A549 (cell line): ENCODE results near the gene ASF1A.

Experiments
- BHLHE40 ChIP-seq: IDR thresholded peaks from 2 replicates; pipeline ENCODE4 v1.6.1; 2012; ENCODE audit warnings: low read depth, low read length, inconsistent platforms
- CEBPB ChIP-seq, 2 experiments: fragments of >200 bp in 1 of 2; sonication (Bioruptor Twin) in 1 of 2; formaldehyde crosslinking in 1 of 2; IDR thresholded peaks; 2 replicates each; pipeline ENCODE4 v1.6.1; 2012 to 2016
- CHD4 ChIP-seq: fragments of 200-600 bp; sonication (generic); IDR thresholded peaks from 2 replicates; pipeline ENCODE4 v1.6.1; 2016; ENCODE audit warnings: antibody characterized with exemption, mild to moderate bottlenecking, borderline replicate concordance
- EHF ChIP-seq: fragments of 250-450 bp; sonication (Bioruptor Pico); IDR thresholded peaks from 2 replicates; pipeline ENCODE4 v1.5.0; 2020; ENCODE audit warnings: mild to moderate bottlenecking
- HDAC2 ChIP-seq: fragments of 200-600 bp; sonication (generic); IDR thresholded peaks from 2 replicates; pipeline ENCODE4 v1.6.1; 2016
- MYC ChIP-seq: IDR thresholded peaks from 2 replicates; pipeline ENCODE4 v1.6.1; 2012; ENCODE audit warnings: mild to moderate bottlenecking, inconsistent platforms, low read length, improper control_type of control experiment, borderline replicate concordance
- PHF8 ChIP-seq: fragments of 200-600 bp; sonication (generic); IDR thresholded peaks from 2 replicates; pipeline ENCODE4 v1.6.1; 2016; ENCODE audit warnings: low read depth, mild to moderate bottlenecking, antibody characterized with exemption, moderate library complexity, borderline replicate concordance
- POLR2A ChIP-seq: IDR thresholded peaks from 2 replicates; pipeline ENCODE4 v1.6.1; 2012; ENCODE audit warnings: mild to moderate bottlenecking, low read length
- TFCP2L1 ChIP-seq: fragments of 250-450 bp; sonication (Bioruptor Pico); IDR thresholded peaks from 2 replicates; pipeline ENCODE4 v1.5.0; 2021; ENCODE audit warnings: mild to moderate bottlenecking
- ZFP36 ChIP-seq: fragments of 450-650 bp; IDR thresholded peaks from 2 replicates; pipeline ENCODE4 v1.6.1; 2014; ENCODE audit warnings: borderline replicate concordance; ENCODE audit not compliant: partially characterized antibody
- TF ChIP-seq, protein P1 (sequence below): IDR thresholded peaks from 2 replicates; pipeline ENCODE4 v1.6.1; 2012
- TF ChIP-seq, protein P2 (sequence below): fragments of >200 bp; sonication (Bioruptor Twin); formaldehyde crosslinking; IDR thresholded peaks from 3 replicates; pipeline ENCODE4 v1.5.1; 2016
- TF ChIP-seq, protein P3 (sequence below): IDR thresholded peaks from 2 replicates; pipeline ENCODE4 v1.6.1; 2012; ENCODE audit warnings: low read depth, borderline replicate concordance

DNA sequence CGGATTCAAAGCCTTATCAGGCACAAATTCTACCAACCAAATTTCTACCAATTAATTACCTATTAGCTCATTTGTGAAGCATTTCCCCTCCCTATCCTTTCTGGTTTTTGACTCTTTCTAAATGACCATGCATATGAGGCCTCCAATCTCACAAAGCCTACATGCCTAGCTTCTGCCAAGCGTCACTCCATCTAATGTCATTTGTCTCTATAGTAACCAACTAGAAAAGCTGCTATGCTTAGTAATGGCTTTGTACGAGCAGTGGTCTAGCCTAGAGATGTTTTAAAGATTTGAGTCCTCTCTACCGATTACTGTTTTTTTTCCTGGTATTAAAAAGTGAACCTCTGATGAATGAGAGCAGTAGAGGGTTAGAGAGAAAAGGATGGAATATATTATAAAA is 4.8 kb upstream of the ASF1A start:
- TF ChIP-seq CHD4, result no peak
- TF ChIP-seq TFCP2L1, result no peak
- TF ChIP-seq, protein P1, sequence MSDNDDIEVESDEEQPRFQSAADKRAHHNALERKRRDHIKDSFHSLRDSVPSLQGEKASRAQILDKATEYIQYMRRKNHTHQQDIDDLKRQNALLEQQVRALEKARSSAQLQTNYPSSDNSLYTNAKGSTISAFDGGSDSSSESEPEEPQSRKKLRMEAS, result no peak
- no peak for TF ChIP-seq EHF (CRISPR knock-in tag)
- TF ChIP-seq, protein P2, sequence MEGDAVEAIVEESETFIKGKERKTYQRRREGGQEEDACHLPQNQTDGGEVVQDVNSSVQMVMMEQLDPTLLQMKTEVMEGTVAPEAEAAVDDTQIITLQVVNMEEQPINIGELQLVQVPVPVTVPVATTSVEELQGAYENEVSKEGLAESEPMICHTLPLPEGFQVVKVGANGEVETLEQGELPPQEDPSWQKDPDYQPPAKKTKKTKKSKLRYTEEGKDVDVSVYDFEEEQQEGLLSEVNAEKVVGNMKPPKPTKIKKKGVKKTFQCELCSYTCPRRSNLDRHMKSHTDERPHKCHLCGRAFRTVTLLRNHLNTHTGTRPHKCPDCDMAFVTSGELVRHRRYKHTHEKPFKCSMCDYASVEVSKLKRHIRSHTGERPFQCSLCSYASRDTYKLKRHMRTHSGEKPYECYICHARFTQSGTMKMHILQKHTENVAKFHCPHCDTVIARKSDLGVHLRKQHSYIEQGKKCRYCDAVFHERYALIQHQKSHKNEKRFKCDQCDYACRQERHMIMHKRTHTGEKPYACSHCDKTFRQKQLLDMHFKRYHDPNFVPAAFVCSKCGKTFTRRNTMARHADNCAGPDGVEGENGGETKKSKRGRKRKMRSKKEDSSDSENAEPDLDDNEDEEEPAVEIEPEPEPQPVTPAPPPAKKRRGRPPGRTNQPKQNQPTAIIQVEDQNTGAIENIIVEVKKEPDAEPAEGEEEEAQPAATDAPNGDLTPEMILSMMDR, result no peak
- TF ChIP-seq HDAC2, result no peak
- TF ChIP-seq ZFP36, result no peak
- TF ChIP-seq BHLHE40, result no peak
- TF ChIP-seq MYC, result no peak
- TF ChIP-seq CEBPB (IDR thresholded peaks at IDR 0.05), result no peak
- TF ChIP-seq POLR2A, result no peak
- TF ChIP-seq, protein P3, sequence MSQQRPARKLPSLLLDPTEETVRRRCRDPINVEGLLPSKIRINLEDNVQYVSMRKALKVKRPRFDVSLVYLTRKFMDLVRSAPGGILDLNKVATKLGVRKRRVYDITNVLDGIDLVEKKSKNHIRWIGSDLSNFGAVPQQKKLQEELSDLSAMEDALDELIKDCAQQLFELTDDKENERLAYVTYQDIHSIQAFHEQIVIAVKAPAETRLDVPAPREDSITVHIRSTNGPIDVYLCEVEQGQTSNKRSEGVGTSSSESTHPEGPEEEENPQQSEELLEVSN, result no peak
- TF ChIP-seq PHF8, result no peak
